Uterus (tissue), 4 donors: Measurements from ENCODE around the gene FAM81B. TPM values are rescaled to one million over a fixed set of nuclear protein-coding genes. Genes with fewer than 3 reads are reported as not detected.

Experiments
- DNase-seq, 2 donors: peaks; one replicate each; pipeline ENCODE4 v3.0.0-alpha.2; 2019 to 2020
- H3K27ac ChIP-seq, 2 donors: fragments of 200-600 bp; sonication (generic); 1 replicate in 1 of 2; 2 replicates in 1 of 2; pipeline ENCODE4 v1.5.1; 2016 to 2018
- H3K27me3 ChIP-seq, 2 donors: fragments of 200-600 bp; sonication (generic); one replicate each; pipeline ENCODE4 v1.5.1; 2018 to 2019; ENCODE audit warnings: control low read depth in 1 of 2
- H3K36me3 ChIP-seq, 2 donors: fragments of 200-600 bp; sonication (generic); one replicate each; pipeline ENCODE4 v1.5.1; 2019; ENCODE audit warnings: control low read depth in 1 of 2
- H3K4me1 ChIP-seq, 2 donors: fragments of 200-600 bp; sonication (generic); one replicate each; pipeline ENCODE4 v1.5.1; 2018 to 2019; ENCODE audit warnings: control low read depth in 1 of 2
- H3K4me3 ChIP-seq, 2 donors: fragments of 200-600 bp; sonication (generic); 1 replicate in 1 of 2; 2 replicates in 1 of 2; pipeline ENCODE4 v1.5.1; 2018 to 2019; ENCODE audit warnings: mild to moderate bottlenecking in 1 of 2
- H3K9me3 ChIP-seq, 2 donors: fragments of 200-600 bp; sonication (generic); one replicate each; pipeline ENCODE4 v1.5.1; 2019; ENCODE audit warnings: control low read depth in 1 of 2
- POLR2A ChIP-seq, 2 donors: fragments of 450-650 bp; IDR thresholded peaks; one replicate each; pipeline ENCODE4 v1.6.1; 2016; ENCODE audit warnings: antibody characterized with exemption in 2 of 2, mild to moderate bottlenecking in 1 of 2, moderate library complexity in 1 of 2
- intact Hi-C: fragments of 100-400 bp; cut with DNase I; formaldehyde crosslinking; loops from one replicate; pipeline ENCODE4 v1.15.1; 2023; ENCODE audit warnings: low total_unique reads
- total RNA-seq, 4 donors: library from RNA; depleted of rRNA in 3 of 4; stranded (reverse); fragments of >200 nt in 3 of 4; gene quantifications; one replicate each; pipeline versions ENCODE4 v1.1.0 to v1.2.4, GENCODE V29; 2014 to 2023
- TF ChIP-seq, protein P1 (sequence below), 4 experiments: fragments of 200-600 bp in 2 of 4; fragments of 450-650 bp in 2 of 4; sonication (generic) in 2 of 4; IDR thresholded peaks; one replicate each; pipeline ENCODE4 v1.5.1; 2016 to 2019; ENCODE audit warnings: antibody characterized with exemption in 4 of 4, mild to moderate bottlenecking in 2 of 4, moderate library complexity in 1 of 4
- donor health status: DM: yes; HTN: yes; CAD: no.

Gene FAM81B
- total RNA-seq, 4 donors from 2014 or later, result 6.5 TPM; not detected in 3

DNA sequence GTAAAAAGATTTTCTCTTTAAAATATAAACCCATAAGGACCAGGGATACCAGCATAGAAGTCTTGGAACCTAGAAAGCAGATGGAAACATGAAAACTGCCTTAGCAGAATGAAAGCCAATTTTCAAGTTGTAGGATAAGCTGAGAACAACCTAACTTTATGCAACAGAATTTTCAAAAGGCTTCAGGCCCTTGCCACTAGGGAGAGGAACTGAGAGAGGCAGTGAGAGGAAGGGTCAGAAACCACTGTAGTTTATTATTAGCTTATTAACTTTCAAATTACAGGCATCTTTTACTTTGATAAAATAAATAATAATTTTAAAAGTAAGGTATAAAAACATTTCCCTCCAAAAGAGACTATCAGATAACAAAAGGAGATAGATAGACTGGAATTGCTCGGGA is 33.4 kb downstream of the FAM81B start:
- Histone ChIP-seq H3K27ac (no peak overlapping the region), H3K36me3 (no peaks in the 10 kb centered on the region), H3K4me1 (no peaks in the 10 kb centered on the region), H3K9me3 (no peaks in the 10 kb centered on the region), H3K4me3 (no peak overlapping the region), H3K27me3 (no peaks in the 10 kb centered on the region)
- intact Hi-C loops, result no loop called here
- no peak for TF ChIP-seq POLR2A (IDR thresholded peaks at IDR 0.05)
- TF ChIP-seq, protein P1, sequence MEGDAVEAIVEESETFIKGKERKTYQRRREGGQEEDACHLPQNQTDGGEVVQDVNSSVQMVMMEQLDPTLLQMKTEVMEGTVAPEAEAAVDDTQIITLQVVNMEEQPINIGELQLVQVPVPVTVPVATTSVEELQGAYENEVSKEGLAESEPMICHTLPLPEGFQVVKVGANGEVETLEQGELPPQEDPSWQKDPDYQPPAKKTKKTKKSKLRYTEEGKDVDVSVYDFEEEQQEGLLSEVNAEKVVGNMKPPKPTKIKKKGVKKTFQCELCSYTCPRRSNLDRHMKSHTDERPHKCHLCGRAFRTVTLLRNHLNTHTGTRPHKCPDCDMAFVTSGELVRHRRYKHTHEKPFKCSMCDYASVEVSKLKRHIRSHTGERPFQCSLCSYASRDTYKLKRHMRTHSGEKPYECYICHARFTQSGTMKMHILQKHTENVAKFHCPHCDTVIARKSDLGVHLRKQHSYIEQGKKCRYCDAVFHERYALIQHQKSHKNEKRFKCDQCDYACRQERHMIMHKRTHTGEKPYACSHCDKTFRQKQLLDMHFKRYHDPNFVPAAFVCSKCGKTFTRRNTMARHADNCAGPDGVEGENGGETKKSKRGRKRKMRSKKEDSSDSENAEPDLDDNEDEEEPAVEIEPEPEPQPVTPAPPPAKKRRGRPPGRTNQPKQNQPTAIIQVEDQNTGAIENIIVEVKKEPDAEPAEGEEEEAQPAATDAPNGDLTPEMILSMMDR (IDR thresholded peaks at IDR 0.05), result no peak
- no peak for DNase-seq

DNA sequence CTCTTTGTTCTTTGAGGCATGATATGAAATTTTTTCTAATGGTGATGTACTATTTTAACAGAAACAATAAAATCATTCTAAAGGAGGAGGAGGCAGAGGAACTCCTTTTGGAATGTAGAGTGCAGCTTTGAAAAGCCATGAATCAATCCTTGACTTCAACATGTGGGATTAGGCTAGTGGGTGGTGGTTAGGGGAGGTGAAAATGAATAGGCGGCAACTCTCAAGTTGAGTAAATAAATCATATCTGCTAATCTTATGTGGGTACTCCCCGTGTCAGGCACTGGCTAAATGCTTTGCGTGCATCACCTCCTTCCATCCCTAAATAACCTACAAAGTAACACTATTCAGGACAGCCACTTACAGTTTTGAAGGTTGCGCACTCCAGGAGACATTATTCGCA is 35.1 kb downstream of the FAM81B start:
- Histone ChIP-seq H3K9me3 (no peaks in the 10 kb centered on the region), H3K27me3 (no peaks in the 10 kb centered on the region), H3K27ac (no peak overlapping the region), H3K4me3 (no peak overlapping the region), H3K4me1 (no peaks in the 10 kb centered on the region), H3K36me3 (no peaks in the 10 kb centered on the region)
- TF ChIP-seq POLR2A (IDR thresholded peaks at IDR 0.05), result no peak
- TF ChIP-seq, protein P1 (IDR thresholded peaks at IDR 0.05), result no peak
- DNase-seq, result no peak
- intact Hi-C loops, result no loop called here

DNA sequence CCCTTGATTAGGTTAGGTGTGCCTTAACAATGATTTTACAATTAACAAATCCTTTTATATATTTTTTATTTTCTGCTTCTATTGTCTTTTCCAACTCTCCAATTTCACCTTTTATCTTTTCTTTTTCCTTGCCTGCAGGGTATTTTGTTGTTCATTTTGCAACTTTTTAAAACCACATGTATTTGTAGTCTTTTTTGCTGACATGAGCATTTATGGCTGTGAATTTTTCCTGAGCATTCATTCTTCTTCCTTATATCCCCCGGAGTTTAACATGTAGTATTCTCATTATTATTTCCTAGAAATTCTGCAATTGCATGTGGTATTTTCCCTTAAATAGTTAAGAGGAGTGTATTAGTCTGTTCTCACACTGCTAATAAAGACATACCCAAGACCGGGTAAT is 41.6 kb downstream of the FAM81B start:
- intact Hi-C loops, result no loop called here
- no peak for TF ChIP-seq POLR2A (IDR thresholded peaks at IDR 0.05)
- TF ChIP-seq, protein P1 (IDR thresholded peaks at IDR 0.05), result no peak
- H3K27me3 ChIP-seq, result no peaks in the 10 kb centered on the region
- H3K36me3 ChIP-seq, result no peaks in the 10 kb centered on the region
- no peaks in the 10 kb centered on the region for H3K4me1 ChIP-seq
- H3K4me3 ChIP-seq, result no peak overlapping the region
- H3K27ac ChIP-seq, result no peak overlapping the region
- DNase-seq, result no peak
- no peaks in the 10 kb centered on the region for H3K9me3 ChIP-seq

DNA sequence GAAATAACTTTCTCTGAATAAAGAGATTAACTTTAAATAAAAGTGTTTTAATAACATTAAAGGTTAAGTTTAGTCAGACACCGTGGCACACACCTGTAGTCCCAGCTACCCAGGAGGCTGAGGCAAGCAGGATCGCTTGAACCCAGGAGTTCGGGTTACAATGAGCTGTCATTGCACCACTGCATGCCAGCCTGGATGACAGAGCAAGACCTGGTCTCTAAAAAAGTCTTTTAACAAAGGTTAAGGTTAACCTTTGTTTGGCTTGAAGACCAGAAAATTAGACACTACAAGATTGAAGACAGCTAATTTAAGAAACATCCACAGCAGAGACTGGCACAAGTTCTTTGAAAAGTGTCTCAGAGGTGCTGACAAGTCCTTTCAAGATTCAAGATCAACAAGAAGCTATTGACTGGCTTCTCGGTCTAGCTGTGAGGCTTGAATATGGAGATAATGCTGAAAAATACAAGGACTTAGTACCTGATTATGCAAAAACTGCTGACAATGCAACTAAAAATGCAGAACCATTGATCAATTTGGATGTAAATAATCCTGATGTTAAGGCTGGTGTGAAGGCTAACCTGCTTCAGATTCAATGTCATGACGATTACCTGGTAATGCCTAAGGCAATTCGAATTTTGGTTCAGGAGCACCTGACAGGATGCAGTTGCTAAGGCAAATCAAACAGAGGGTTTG is 48.8 kb downstream of the FAM81B start:
- DNase-seq, result no peak
- TF ChIP-seq, protein P1 (IDR thresholded peaks at IDR 0.05), result no peak
- TF ChIP-seq POLR2A (IDR thresholded peaks at IDR 0.05), result no peak
- Histone ChIP-seq H3K27me3 (no peaks in the 10 kb centered on the region), H3K36me3 (no peaks in the 10 kb centered on the region), H3K9me3 (no peaks in the 10 kb centered on the region), H3K27ac (no peak overlapping the region), H3K4me3 (no peak overlapping the region), H3K4me1 (no peaks in the 10 kb centered on the region)
- intact Hi-C loops, result no loop called here

DNA sequence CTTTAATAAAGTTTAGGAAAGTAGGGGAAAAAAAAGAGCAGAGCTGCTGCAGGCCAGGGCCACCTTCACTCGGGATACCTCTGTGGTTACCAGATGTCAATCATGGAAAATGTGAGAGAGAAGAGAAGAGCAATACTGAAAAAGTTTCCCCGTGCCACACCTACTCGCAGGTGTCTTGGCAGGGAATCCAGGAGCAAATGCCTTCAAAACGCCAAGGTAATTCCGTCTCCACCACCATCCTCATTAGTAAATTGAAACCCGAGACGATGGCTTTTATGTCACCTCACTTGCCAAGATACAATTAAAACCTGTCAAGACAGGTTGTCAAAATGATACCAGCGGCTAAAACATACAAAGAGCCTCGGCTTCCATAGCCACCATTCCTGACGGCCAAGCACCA is 49.7 kb downstream of the FAM81B start:
- H3K4me1 ChIP-seq, result no peaks in the 10 kb centered on the region
- TF ChIP-seq POLR2A (IDR thresholded peaks at IDR 0.05), result no peak
- TF ChIP-seq, protein P1 (IDR thresholded peaks at IDR 0.05), result no peak
- no peaks in the 10 kb centered on the region for H3K9me3 ChIP-seq
- H3K4me3 ChIP-seq, result no peak overlapping the region
- H3K27me3 ChIP-seq, result no peaks in the 10 kb centered on the region
- no peaks in the 10 kb centered on the region for H3K36me3 ChIP-seq
- no peak overlapping the region for H3K27ac ChIP-seq
- DNase-seq, result no peak
- intact Hi-C loops, result no loop called here
